ENCODE results near the gene ZNHIT2.
"Not testable (repeated sequence)": the region's sequence is repeated elsewhere in the genome, so short reads cannot be mapped to it uniquely, and the experiment has no call there.

ZNHIT2 gene

GRCh38 chr11:65118891-65119669, 1.6 kb upstream of the ZNHIT2 start:
- H3K4me3 ChIP-seq (ENCODE audit: low read depth, low read length); H2BK12ac ChIP-seq (ENCODE audit: low read length); H3K4me2 ChIP-seq (ENCODE audit: low read length); H3K23ac ChIP-seq (ENCODE audit: low read length); H4K8ac ChIP-seq (ENCODE audit: low read depth, low read length); H3K18ac ChIP-seq (ENCODE audit: low read length); H3K9ac ChIP-seq (ENCODE audit: low read length); H3K27me3 ChIP-seq (ENCODE audit: insufficient read depth, low read length); H3K27ac ChIP-seq (ENCODE audit: low read depth, low read length); H2BK120ac ChIP-seq (ENCODE audit: insufficient read depth, low read length, poor library complexity); H3K9me3 ChIP-seq (ENCODE audit: insufficient read depth, low read depth, low read length); H2AFZ ChIP-seq (ENCODE audit: insufficient read depth, low read length, poor library complexity); H2BK5ac ChIP-seq (ENCODE audit: low read depth, low read length, poor library complexity); H4K91ac ChIP-seq (ENCODE audit: low read depth, low read length); H3K4ac ChIP-seq (ENCODE audit: low read depth, low read length); H4K12ac ChIP-seq (ENCODE audit: low read depth, low read length); DNase-seq; H3K14ac ChIP-seq (ENCODE audit: low read length); H2AK5ac ChIP-seq (ENCODE audit: low read length): not testable (repeated sequence)
- WGBS (ENCODE audit: extremely low coverage, insufficient coverage, insufficient read length) = no CpG with 5 or more reads among the region's 18 CpGs
- Histone ChIP-seq H3K79me2 (ENCODE audit: control insufficient read depth, insufficient read depth, low read length, poor library complexity) (peaks cover 21% of the 10 kb centered on the region), H3K4me1 (ENCODE audit: control insufficient read depth in 1 of 2, insufficient read depth in 2 of 2, low read length in 2 of 2) (peaks cover 8 to 13% of the 10 kb centered on the region in 2 experiments), H3K79me1 (ENCODE audit: low read length) (peaks cover 15% of the 10 kb centered on the region), H3K36me3 (ENCODE audit: control insufficient read depth in 1 of 2, insufficient read depth in 2 of 2, low read length in 2 of 2) (peaks cover 39 to 47% of the 10 kb centered on the region in 2 experiments)

GRCh38 chr11:65118097-65118837, 766 bp upstream of the ZNHIT2 start:
- Histone ChIP-seq H3K79me2 (ENCODE audit: control insufficient read depth, insufficient read depth, low read length, poor library complexity) (peaks cover 21% of the 10 kb centered on the region), H3K4me1 (ENCODE audit: control insufficient read depth in 1 of 2, insufficient read depth in 2 of 2, low read length in 2 of 2) (peaks cover 10 to 16% of the 10 kb centered on the region in 2 experiments), H2BK5ac (ENCODE audit: low read depth, low read length, poor library complexity) (no peak overlapping the region), H4K12ac (ENCODE audit: low read depth, low read length) (no peak overlapping the region), H2BK12ac (ENCODE audit: low read length) (no peak overlapping the region), H3K23ac (ENCODE audit: low read length) (no peak overlapping the region), H2AK5ac (ENCODE audit: low read length) (no peak overlapping the region), H3K27ac (ENCODE audit: low read depth, low read length) (no peak overlapping the region), H3K9me3 (ENCODE audit: insufficient read depth, low read depth, low read length) (no peaks in the 10 kb centered on the region), H2BK120ac (ENCODE audit: insufficient read depth, low read length, poor library complexity) (no peak overlapping the region), H4K91ac (ENCODE audit: low read depth, low read length) (no peak overlapping the region), H4K8ac (ENCODE audit: low read depth, low read length) (peak overlapping the region; percentile 37), H3K4ac (ENCODE audit: low read depth, low read length) (no peak overlapping the region), H3K4me2 (ENCODE audit: low read length) (no peak overlapping the region), H3K18ac (ENCODE audit: low read length) (no peak overlapping the region), H3K9ac (ENCODE audit: low read length) (no peak overlapping the region), H3K79me1 (ENCODE audit: low read length) (peaks cover 15% of the 10 kb centered on the region), H2AFZ (ENCODE audit: insufficient read depth, low read length, poor library complexity) (no peak overlapping the region), H3K27me3 (ENCODE audit: insufficient read depth, low read length) (no peaks in the 10 kb centered on the region), H3K36me3 (ENCODE audit: control insufficient read depth in 1 of 2, insufficient read depth in 2 of 2, low read length in 2 of 2) (peaks cover 38 to 47% of the 10 kb centered on the region in 2 experiments), H3K14ac (ENCODE audit: low read length) (no peak overlapping the region), H3K4me3 (ENCODE audit: low read depth, low read length) (no peak overlapping the region)
- no CpG with 5 or more reads among the region's 18 CpGs for WGBS (ENCODE audit: extremely low coverage, insufficient coverage, insufficient read length)
- no peak for DNase-seq

- peak overlapping the region; percentile 78 for H3K14ac ChIP-seq (ENCODE audit: low read length)
- no peaks in the 10 kb centered on the region for H3K9me3 ChIP-seq (ENCODE audit: insufficient read depth, low read depth, low read length)
- H2BK5ac ChIP-seq (ENCODE audit: low read depth, low read length, poor library complexity) = peak overlapping the region; percentile 12
- peak overlapping the region; percentile 90 for H3K4me2 ChIP-seq (ENCODE audit: low read length)
- peaks cover 21% of the 10 kb centered on the region for H3K79me1 ChIP-seq (ENCODE audit: low read length)
- H2AK5ac ChIP-seq (ENCODE audit: low read length) = peak overlapping the region; percentile 73
- H2BK120ac ChIP-seq (ENCODE audit: insufficient read depth, low read length, poor library complexity) = peak overlapping the region; percentile 40
- H3K36me3 ChIP-seq (ENCODE audit: control insufficient read depth in 1 of 2, insufficient read depth in 2 of 2, low read length in 2 of 2) = peaks cover 38 to 47% of the 10 kb centered on the region in 2 experiments
- no peaks in the 10 kb centered on the region for H3K27me3 ChIP-seq (ENCODE audit: insufficient read depth, low read length)
- no peak overlapping the region for H2BK12ac ChIP-seq (ENCODE audit: low read length)
- peaks cover 14 to 19% of the 10 kb centered on the region in 2 experiments for H3K4me1 ChIP-seq (ENCODE audit: control insufficient read depth in 1 of 2, insufficient read depth in 2 of 2, low read length in 2 of 2)
- H3K9ac ChIP-seq (ENCODE audit: low read length) = peak overlapping the region; percentile 93
- peak; percentile 85 to 86 for DNase-seq
- peak overlapping the region; percentile 86 for H3K4me3 ChIP-seq (ENCODE audit: low read depth, low read length)
- peak overlapping the region; percentile 95 for H4K8ac ChIP-seq (ENCODE audit: low read depth, low read length)
- H3K79me2 ChIP-seq (ENCODE audit: control insufficient read depth, insufficient read depth, low read length, poor library complexity) = peaks cover 23% of the 10 kb centered on the region
- peak overlapping the region; percentile 74 for H3K4ac ChIP-seq (ENCODE audit: low read depth, low read length)
- H3K23ac ChIP-seq (ENCODE audit: low read length) = no peak overlapping the region
- peak overlapping the region; percentile 50 for H3K18ac ChIP-seq (ENCODE audit: low read length)
- WGBS (ENCODE audit: extremely low coverage, insufficient coverage, insufficient read length) = no CpG with 5 or more reads among the region's 68 CpGs
- peak overlapping the region; percentile 74 for H4K91ac ChIP-seq (ENCODE audit: low read depth, low read length)
- peak overlapping the region; percentile 63 for H3K27ac ChIP-seq (ENCODE audit: low read depth, low read length)
- peak overlapping the region; percentile 66 for H2AFZ ChIP-seq (ENCODE audit: insufficient read depth, low read length, poor library complexity)
- peak overlapping the region; percentile 94 for H4K12ac ChIP-seq (ENCODE audit: low read depth, low read length)
Observed at GRCh38 chr11:65116370-65117205, 913 bp downstream of the ZNHIT2 start.

All from trophoblast cell (in vitro differentiated cells and primary cell).